Astrocyte of the hippocampus (primary cell): ENCODE results near the gene ATG9B.
"Not testable (repeated sequence)": the region's sequence is repeated elsewhere in the genome, so short reads cannot be mapped to it uniquely, and the experiment has no call there.

Experiments used
- DNase-seq: peaks from one replicate; pipeline ENCODE4 v3.0.0; 2011; ENCODE audit warnings: low read depth, low spot score

ATG9B gene

DNA sequence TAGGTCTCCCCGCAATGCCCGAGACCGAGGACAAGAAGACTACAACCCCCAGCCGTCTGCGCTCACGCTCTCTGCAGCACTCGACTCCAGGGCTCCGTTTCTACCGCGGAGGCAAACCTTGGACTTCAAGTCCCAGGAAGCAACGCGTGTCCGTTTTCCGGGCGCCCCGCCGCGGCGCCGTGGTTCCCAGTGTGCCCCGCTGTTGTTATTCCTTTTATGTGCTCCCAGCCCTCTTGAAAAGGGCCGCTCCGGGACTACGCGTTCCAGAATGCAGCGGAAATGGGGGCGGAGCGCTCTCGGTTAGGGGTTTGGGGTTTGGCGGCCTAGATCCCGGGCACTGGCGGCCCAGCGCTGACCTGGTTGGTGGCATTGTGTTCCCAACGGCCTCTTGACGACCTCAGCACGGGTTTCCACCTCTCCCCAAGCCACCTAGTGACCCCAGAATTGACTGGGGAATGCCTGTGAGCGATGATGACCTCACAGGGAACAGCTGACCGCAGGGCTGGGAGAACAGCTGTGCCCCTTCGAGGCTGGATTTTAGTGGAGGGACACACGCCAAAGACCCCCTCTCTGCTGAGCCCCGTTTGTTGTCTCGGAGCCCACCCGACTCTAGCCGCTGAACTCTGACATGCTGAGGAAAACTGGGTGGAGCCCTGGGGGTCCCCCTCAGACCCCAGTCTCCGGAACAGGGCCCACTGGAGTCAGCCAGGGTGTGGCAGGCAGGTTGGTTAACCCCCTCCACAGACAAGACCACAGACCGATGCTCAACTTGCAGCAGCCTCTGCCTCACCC is 33.9 kb upstream of the ATG9B start:
- DNase-seq, result peak; percentile 100

DNA sequence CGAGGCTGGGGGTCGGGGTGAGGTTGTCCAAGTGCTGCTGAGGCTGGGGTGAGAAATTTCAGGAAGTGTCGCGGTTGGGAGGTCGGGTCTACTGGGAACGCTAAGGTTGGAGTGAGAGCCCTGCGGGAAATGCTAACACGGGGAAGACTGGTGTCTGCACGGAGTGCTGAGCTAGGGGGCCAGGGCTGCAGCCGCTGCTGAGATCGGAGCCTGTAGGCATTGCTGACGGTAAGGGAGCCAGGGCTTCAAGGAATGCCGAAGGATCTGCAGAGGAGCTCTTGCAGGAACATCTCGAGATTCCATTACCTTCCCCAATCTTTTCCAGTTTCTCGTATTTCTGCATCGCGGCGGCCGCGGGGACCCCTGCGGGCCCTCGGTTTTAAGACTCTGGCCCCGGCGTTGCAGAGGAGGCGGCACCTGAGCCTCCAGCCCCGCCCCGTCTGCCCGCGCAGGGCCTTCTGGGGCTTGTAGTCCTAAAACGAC is 33.3 kb upstream of the ATG9B start, which contains the start of gene CDK5:
CDK5 (minus strand) TSS at position 392 of the 483 bp plus-strand sequence; CDS start at position 343, 49 bp downstream.
- no peak for DNase-seq

DNA sequence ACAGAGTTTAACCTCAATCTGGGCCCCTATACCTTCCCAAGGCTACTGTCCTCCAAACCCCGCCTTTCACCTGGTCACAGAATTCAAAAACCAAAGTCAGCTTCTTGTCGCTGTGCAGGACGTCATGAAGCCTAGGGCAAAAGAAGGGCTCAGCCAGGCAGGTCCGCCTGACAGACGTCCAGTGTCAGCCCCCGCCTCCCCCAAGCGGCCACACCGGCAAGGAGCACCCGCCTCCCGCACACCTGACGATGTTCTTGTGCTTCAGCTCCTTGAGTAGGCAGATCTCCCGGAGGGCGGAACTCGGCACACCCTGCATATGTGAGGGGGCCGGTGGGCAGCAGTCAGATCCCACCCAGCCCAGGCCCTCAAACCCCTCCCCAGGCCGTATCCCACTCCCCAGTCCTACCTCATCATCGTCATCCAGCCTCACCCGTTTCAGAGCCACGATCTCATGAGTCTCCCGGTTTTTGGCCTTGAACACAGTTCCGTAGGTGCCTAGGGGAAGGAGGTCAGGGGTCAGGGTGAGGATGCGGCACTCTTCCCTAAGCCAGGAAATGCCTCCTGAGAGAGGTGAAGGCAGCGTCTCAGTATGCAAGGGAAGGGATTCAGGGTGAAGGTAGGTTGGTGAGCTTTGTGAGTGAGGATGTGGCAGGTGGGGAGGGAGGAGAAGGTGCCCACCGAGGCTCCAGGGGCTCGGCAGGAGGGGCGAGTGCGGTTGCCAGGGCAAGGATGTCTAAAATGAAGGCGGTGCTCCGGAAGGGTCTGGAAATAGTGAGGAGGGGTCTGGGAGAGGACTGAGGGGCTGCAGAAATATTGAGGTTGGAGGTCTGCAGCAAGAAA is 32.6 kb upstream of the ATG9B start:
- DNase-seq, result no peak

DNA sequence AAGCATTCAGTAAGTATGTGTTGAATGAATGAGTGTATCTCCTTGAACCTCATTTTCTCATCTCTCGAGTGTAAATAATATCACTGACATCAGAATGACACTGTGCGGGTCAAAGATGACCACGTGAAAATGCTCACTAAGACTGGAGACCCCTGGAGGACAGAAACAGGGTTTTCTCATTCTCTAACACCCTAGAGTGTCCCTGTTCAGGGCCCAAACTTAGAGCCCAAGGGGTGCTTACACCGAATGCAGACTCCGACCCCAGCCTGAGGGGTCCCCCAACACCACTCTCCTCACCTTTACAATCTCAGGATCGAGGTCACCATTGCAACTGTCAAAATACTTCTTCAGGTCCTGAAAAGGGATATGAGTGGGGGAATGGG is 32.0 kb upstream of the ATG9B start:
- DNase-seq, result no peak

DNA sequence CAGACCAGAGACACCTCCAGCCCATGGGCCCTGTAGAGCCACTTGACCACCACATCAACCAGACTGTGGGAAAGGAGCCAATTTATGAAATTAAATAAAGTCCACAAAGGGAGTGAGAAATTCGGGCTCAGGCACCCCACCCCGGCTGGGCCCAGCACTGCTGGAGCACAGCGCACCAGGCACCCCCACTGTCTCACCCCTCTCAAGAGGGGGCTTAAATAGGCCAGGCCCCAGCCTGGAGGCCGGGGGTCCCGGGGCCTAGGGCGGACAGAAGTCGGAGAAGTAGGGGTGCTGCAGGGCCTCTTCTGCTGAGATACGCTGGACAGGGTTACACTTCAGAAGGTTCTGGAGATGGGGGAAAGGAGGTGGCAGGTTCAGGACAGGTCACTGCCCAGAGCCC is 29.5 kb upstream of the ATG9B start:
- DNase-seq, result no peak

- DNase-seq, result no peak
Measured at GRCh38 chr7:151053096-151053495, 28.8 kb upstream of the ATG9B start.

DNA sequence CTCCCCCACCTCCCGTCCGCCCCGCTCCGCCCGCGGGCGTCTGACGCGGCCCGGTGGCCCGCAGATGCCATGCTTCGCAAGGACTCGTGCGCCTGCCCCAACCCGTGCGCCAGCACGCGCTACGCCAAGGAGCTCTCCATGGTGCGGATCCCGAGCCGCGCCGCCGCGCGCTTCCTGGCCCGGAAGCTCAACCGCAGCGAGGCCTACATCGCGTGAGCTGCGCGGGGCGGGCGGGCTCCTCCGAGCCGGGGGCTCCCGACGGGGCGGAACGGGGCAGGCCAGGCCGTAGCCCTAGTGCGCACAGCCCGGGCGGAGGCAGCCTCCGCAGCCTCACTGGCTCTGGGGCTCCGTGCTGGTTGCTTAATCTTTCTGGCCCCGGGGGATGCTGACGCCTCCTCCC is 26.8 kb upstream of the ATG9B start:
- DNase-seq, result peak; percentile 91

GRCh38 chr7:151048911-151049463 is 24.7 kb upstream of the ATG9B start:
- DNase-seq, result no peak

DNA sequence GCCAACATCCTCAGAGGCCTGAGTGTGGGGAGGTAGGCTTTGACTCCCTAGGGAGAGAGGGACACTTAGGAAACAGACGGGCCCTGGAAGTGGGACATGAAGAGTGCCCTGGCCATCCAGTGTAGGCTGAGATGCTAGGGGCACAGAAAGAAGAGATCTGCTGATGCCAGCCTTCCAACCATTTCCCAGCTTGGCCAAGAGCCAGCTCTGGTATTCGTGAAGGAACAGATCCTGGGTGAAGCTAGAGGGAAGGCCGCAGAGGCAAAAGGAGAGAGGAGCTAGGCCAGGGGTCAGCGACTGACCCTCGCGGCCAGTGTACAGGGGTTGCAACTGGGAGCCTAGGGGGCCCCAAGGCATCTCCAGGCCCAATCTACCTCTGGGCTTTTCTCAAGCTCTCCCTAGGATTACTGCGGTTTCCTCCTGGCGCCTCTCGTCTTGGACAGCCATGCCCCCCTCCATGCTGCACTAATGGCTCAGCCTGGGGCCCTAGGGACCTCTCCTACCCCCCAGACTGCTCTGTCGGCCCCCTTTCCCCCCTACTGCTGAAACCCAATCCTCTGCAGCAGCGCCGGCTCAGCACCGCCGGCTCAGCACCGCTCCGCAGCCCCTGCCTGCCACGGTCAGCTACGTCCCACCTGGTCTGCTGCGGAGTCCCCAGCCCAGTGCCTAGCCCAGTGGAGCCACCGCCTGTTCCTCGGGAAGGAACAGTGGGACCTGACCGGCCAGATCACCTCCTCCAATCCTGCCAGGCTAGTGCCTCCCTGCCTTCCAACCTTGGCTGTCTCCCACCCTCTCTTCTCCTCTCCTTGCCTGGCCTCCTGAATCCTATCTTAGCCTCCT is 23.9 kb upstream of the ATG9B start, which contains the start of gene ASIC3:
ASIC3 (plus strand) TSS at position 556 of the 840 bp plus-strand sequence. CDS start 355 bp downstream, outside the sequence.
- no peak for DNase-seq

GRCh38 chr7:151046603-151047573 is 22.6 kb upstream of the ATG9B start:
- peak; percentile 59 for DNase-seq

DNA sequence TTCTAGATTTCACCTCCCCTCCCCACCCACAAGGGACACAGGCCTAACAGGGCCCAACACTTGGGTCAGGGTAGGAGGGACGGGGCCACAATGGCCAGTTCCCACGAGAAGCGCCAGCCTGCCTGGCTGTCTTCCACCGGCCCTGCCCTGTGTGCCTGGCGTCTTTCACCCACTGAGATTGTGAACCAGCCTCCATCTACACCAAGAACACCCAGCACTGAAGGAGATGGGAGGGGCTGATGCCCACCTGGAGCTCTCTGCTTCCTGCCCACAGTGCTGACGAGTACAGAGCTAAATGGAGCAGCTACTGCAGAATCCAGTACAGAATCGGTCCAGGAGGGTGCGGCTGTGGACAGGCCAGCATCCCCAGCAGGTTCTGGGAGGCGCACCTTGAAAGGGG is 21.7 kb upstream of the ATG9B start:
- no peak for DNase-seq

- DNase-seq, result no peak
Measured at GRCh38 chr7:151045262-151045661, 21.0 kb upstream of the ATG9B start.

GRCh38 chr7:151043959-151044358 is 19.7 kb upstream of the ATG9B start:
- no peak for DNase-seq

GRCh38 chr7:151043449-151043848 is 19.2 kb upstream of the ATG9B start:
- not testable (repeated sequence) for DNase-seq

DNA sequence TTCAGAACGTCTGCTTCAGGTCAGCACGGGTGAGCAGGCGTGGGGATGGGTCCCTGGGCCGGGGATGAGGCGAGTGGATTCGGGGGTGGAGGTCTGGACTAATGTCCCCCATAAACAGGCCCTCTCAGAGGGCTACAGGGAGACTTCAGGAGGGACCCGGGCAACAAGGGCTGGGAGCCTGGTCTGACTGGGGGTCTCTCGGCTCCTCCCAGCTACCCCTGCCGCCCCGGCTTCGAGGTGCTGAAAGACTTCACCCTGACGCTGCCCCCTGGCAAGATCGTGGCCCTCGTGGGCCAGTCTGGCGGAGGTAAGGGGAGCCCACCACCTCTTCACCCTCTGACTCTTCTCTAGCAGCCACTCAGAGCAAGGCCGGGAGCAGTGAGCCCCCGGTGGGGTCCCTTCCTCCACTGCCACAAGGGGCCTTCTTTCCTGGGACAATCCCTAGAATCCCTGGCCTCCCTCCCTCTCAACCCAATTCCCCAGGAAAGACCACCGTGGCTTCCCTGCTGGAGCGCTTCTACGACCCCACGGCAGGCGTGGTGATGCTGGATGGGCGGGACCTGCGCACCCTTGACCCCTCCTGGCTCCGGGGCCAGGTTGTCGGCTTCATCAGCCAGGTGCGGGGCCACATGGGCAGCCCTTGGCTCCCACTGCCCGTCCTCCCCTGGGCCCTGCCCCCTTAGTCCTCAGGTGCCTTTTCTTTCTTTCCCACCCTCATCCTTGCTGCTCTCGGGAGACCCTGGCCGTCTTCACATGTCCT is 16.5 kb upstream of the ATG9B start:
- no peak for DNase-seq

- DNase-seq, result no peak
Measured at GRCh38 chr7:151039850-151040548, 15.7 kb upstream of the ATG9B start.

GRCh38 chr7:151038951-151039849 is 14.9 kb upstream of the ATG9B start:
- DNase-seq, result peak; percentile 86

GRCh38 chr7:151035902-151036301 is 11.6 kb upstream of the ATG9B start:
- DNase-seq, result no peak
